HEK293 (cell line): Measurements from ENCODE around the gene RPL22.

Source experiments
- HOXA7 ChIP-seq: sonication (generic); formaldehyde crosslinking; IDR thresholded peaks from 2 replicates; pipeline ENCODE4 v1.8.1; 2022; ENCODE audit warnings: missing genetic modification reagents, borderline replicate concordance
- KLF8 ChIP-seq: fragments of 450-650 bp; formaldehyde crosslinking; IDR thresholded peaks from 2 replicates; pipeline ENCODE4 v1.5.1; 2016; ENCODE audit warnings: missing biosample characterization, missing genetic modification characterization
- ZNF148 ChIP-seq: fragments of 450-650 bp; formaldehyde crosslinking; IDR thresholded peaks from 2 replicates; pipeline ENCODE4 v1.5.0; 2017; ENCODE audit warnings: missing biosample characterization, missing genetic modification characterization, borderline replicate concordance
- ZNF558 ChIP-seq: fragments of 450-650 bp; formaldehyde crosslinking; IDR thresholded peaks from 2 replicates; pipeline ENCODE4 v1.5.1; 2016; ENCODE audit warnings: missing biosample characterization, missing genetic modification characterization
- TF ChIP-seq, protein P1 (sequence below): fragments of 450-650 bp; formaldehyde crosslinking; optimal IDR thresholded peaks from 2 replicates; pipeline ENCODE3; 2016; ENCODE audit warnings: missing biosample characterization, mild to moderate bottlenecking, missing genetic modification characterization
- TF ChIP-seq, protein P2 (sequence below): fragments of 450-650 bp; formaldehyde crosslinking; IDR thresholded peaks from 2 replicates; pipeline ENCODE4 v1.5.1; 2016; ENCODE audit warnings: missing biosample characterization, missing genetic modification characterization, low read depth

DNA sequence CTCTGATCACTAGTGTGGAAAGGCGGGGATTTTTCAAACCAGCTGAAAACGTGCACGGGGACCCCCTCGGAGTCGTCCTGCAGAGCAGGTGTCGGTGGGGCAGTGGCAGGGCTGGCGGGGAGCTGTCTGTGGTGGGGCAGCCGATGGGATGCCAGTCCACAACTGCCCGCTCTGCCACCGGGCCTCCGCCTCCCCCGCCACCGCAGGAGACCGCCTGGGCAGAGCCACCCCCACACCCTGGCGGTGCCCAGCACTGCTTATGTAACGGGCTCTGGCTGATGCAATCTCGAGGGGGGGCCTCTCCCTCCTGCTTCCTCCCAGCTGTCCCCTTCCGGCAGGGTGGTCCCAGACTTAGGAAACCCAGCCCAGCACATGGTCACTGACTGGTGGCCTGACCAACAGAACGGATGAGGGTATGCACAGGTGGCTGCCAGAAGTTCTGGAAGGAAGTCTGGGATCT lies 28.6 kb downstream of the RPL22 start:
- no peak for TF ChIP-seq ZNF558
- TF ChIP-seq HOXA7 (CRISPR knock-in tag) = no peak
- TF ChIP-seq, protein P1, sequence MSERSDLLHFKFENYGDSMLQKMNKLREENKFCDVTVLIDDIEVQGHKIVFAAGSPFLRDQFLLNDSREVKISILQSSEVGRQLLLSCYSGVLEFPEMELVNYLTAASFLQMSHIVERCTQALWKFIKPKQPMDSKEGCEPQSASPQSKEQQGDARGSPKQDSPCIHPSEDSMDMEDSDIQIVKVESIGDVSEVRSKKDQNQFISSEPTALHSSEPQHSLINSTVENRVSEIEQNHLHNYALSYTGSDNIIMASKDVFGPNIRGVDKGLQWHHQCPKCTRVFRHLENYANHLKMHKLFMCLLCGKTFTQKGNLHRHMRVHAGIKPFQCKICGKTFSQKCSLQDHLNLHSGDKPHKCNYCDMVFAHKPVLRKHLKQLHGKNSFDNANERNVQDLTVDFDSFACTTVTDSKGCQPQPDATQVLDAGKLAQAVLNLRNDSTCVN (tag by site-specific recombination) = no peak
- TF ChIP-seq ZNF148 = no peak
- TF ChIP-seq KLF8 (tag by site-specific recombination) = no peak
- TF ChIP-seq, protein P2, sequence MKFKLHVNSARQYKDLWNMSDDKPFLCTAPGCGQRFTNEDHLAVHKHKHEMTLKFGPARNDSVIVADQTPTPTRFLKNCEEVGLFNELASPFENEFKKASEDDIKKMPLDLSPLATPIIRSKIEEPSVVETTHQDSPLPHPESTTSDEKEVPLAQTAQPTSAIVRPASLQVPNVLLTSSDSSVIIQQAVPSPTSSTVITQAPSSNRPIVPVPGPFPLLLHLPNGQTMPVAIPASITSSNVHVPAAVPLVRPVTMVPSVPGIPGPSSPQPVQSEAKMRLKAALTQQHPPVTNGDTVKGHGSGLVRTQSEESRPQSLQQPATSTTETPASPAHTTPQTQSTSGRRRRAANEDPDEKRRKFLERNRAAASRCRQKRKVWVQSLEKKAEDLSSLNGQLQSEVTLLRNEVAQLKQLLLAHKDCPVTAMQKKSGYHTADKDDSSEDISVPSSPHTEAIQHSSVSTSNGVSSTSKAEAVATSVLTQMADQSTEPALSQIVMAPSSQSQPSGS (tag by site-specific recombination) = no peak
